ENCODE results near the gene PXMP4.

PXMP4 gene, protein sequence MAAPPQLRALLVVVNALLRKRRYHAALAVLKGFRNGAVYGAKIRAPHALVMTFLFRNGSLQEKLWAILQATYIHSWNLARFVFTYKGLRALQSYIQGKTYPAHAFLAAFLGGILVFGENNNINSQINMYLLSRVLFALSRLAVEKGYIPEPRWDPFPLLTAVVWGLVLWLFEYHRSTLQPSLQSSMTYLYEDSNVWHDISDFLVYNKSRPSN

GRCh38 chr20:33719989-33720709 is at the start of gene PXMP4:
Gene PXMP4, minus strand, starts transcription at chr20:33720310. Its CDS starts 103 bp downstream, at chr20:33720207.
- TF ChIP-seq CTCF (IDR thresholded peaks at IDR 0.05; ENCODE audit: low read length, missing control alignments), result no peak
- peak within 1 kb of the TSS; percentile 76 for H3K4me3 ChIP-seq (replicated peaks; ENCODE audit: low read depth, low read length)
- peak; percentile 99 for DNase-seq (ENCODE audit: low read depth)

GRCh38 chr20:33769043-33769442 is 48.9 kb upstream of the PXMP4 start:
- no peak for TF ChIP-seq CTCF (IDR thresholded peaks at IDR 0.05; ENCODE audit: low read length, missing control alignments)
- H3K4me3 ChIP-seq (replicated peaks; ENCODE audit: low read depth, low read length), result no peak overlapping the region
- no peak for DNase-seq (ENCODE audit: low read depth)

DNA sequence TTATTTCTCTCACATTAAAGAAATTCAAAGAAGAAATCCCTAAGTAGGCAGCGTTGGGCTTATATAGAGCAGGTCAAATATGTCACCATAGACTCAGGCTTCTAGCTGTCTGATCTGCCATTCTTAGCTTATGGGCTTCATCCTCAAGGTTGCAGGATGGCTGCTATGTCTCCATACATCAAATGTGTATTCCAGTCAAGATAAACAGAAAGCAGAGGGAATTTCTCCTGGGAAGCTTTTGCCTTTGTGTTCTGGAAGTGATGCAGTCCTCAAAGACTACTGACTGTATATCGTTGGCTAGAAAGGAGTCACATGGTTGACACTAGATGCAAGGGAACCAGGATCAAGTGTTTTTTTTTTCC is 47.6 kb upstream of the PXMP4 start:
- no peak for TF ChIP-seq CTCF (IDR thresholded peaks at IDR 0.05; ENCODE audit: low read length, missing control alignments)
- no peak for DNase-seq (ENCODE audit: low read depth)

GRCh38 chr20:33766686-33767085 is 46.6 kb upstream of the PXMP4 start:
- no peak overlapping the region for H3K4me3 ChIP-seq (replicated peaks; ENCODE audit: low read depth, low read length)
- TF ChIP-seq CTCF (IDR thresholded peaks at IDR 0.05; ENCODE audit: low read length, missing control alignments), result no peak
- no peak for DNase-seq (ENCODE audit: low read depth)

More for the DNA sequence above, 47.6 kb upstream of the PXMP4 start:
- H3K4me3 ChIP-seq (replicated peaks; ENCODE audit: low read depth, low read length), result no peak overlapping the region

- no peak for DNase-seq (ENCODE audit: low read depth)
- H3K4me3 ChIP-seq (replicated peaks; ENCODE audit: low read depth, low read length), result no peak overlapping the region
- no peak for TF ChIP-seq CTCF (IDR thresholded peaks at IDR 0.05; ENCODE audit: low read length, missing control alignments)
These were observed 45.5 kb upstream of the PXMP4 start for GRCh38 chr20:33765592-33765991.

GRCh38 chr20:33765099-33765498 is 45.0 kb upstream of the PXMP4 start:
- no peak for DNase-seq (ENCODE audit: low read depth)
- H3K4me3 ChIP-seq (replicated peaks; ENCODE audit: low read depth, low read length), result no peak overlapping the region
- no peak for TF ChIP-seq CTCF (IDR thresholded peaks at IDR 0.05; ENCODE audit: low read length, missing control alignments)

All from fibroblast of pulmonary artery (primary cell).